Adipose tissue (tissue), 3 donors: ENCODE data around the gene CHRNA7. TPM values are rescaled to one million over a fixed set of nuclear protein-coding genes. Genes with fewer than 3 reads are reported as not detected.
"Not testable (repeated sequence)": the region's sequence is repeated elsewhere in the genome, so short reads cannot be mapped to it uniquely, and the experiment has no call there.

ENCODE experiments used
- H3K27ac ChIP-seq: one replicate; pipeline ENCODE4 v1.5.1; 2013; ENCODE audit warnings: low read depth, low read length
- WGBS, 3 donors: extraction: QIAGEN DNeasy Blood & Tissue Kit; methylation state at CpG; one replicate each; pipeline ENCODE4 v1.1.7; 2013; 5-methylcytosine and 5-hydroxymethylcytosine counted together
- polyA plus RNA-seq, 3 donors: library from polyadenylated mRNA; stranded (reverse); fragments of 200-250 nt; gene quantifications; one replicate each; pipeline ENCODE4 v1.2.3, GENCODE V29; 2013
- donor health status: healthy with polysubstance abuse.
- donor health status: Bipolar disorder and iron deficiency.
- donor health status: healthy.

Gene CHRNA7
- polyA plus RNA-seq, 3 donors, result 0.34 to 1.5 (median 0.49) TPM

GRCh38 chr15:32112101-32112500 is 81.8 kb downstream of the CHRNA7 start:
- H3K27ac ChIP-seq, result no peak overlapping the region
- 86 to 92% (median 88%) methylated on average over 8 of the region's 8 CpGs for WGBS, 3 donors

- H3K27ac ChIP-seq, result no peak overlapping the region
- WGBS, 3 donors, result 75 to 78% (median 77%) methylated on average over 8 of the region's 8 CpGs
Measured at GRCh38 chr15:32113224-32113623, 82.9 kb downstream of the CHRNA7 start.

- WGBS, 3 donors, result 68 to 76% (median 69%) methylated on average over 4 of the region's 4 CpGs
- H3K27ac ChIP-seq, result no peak overlapping the region
Measured at GRCh38 chr15:32117122-32117521, 86.8 kb downstream of the CHRNA7 start.

- H3K27ac ChIP-seq, result no peak overlapping the region
- WGBS, 3 donors, result 72 to 74% (median 73%) methylated on average over 3 of the region's 3 CpGs
Measured at GRCh38 chr15:32119286-32119685, 89.0 kb downstream of the CHRNA7 start.

- H3K27ac ChIP-seq, result no peak overlapping the region
- WGBS, 3 donors, result 72 to 76% (median 73%) methylated on average over 12 of the region's 12 CpGs
Measured at GRCh38 chr15:32119694-32120330, 89.5 kb downstream of the CHRNA7 start.

- WGBS, 3 donors, result 85 to 89% (median 86%) methylated on average over 23 of the region's 23 CpGs
- H3K27ac ChIP-seq, result no peak overlapping the region
Measured at GRCh38 chr15:32120577-32121383, 90.5 kb downstream of the CHRNA7 start.

- 73 to 83% (median 82%) methylated on average over 6 of the region's 6 CpGs for WGBS, 3 donors
- no peak overlapping the region for H3K27ac ChIP-seq
Measured at GRCh38 chr15:32121384-32121695, 91.0 kb downstream of the CHRNA7 start.

GRCh38 chr15:32122013-32122412 is 91.7 kb downstream of the CHRNA7 start:
- H3K27ac ChIP-seq, result no peak overlapping the region
- WGBS, 3 donors, result 79 to 93% (median 92%) methylated on average over 4 of the region's 4 CpGs

- H3K27ac ChIP-seq, result no peak overlapping the region
- WGBS, 3 donors, result 25 to 55% (median 49%) methylated on average over 3 of the region's 3 CpGs
Measured at GRCh38 chr15:32123473-32123872, 93.2 kb downstream of the CHRNA7 start.

- no peak overlapping the region for H3K27ac ChIP-seq
- 67 to 71% (median 67%) methylated on average over 4 of the region's 4 CpGs for WGBS, 3 donors
Measured at GRCh38 chr15:32124726-32125125, 94.4 kb downstream of the CHRNA7 start.

- no peak overlapping the region for H3K27ac ChIP-seq
- WGBS, 3 donors, result 82 to 89% (median 86%) methylated on average over 3 of the region's 3 CpGs
Measured at GRCh38 chr15:32125595-32125994, 95.3 kb downstream of the CHRNA7 start.

- H3K27ac ChIP-seq, result no peak overlapping the region
Measured at GRCh38 chr15:32129815-32130214, 99.5 kb downstream of the CHRNA7 start.

- H3K27ac ChIP-seq, result no peak overlapping the region
- 95% methylated on average over 3 of the region's 3 CpGs for WGBS, 3 donors
Measured at GRCh38 chr15:32130823-32131222, 100.5 kb downstream of the CHRNA7 start.

- H3K27ac ChIP-seq, result no peak overlapping the region
- WGBS, 3 donors, result 88 to 91% (median 88%) methylated on average over 4 of the region's 4 CpGs
Measured at GRCh38 chr15:32131803-32132202, 101.5 kb downstream of the CHRNA7 start.

- H3K27ac ChIP-seq, result no peak overlapping the region
- WGBS, 3 donors, result 22 to 46% (median 44%) methylated on average over 2 of the region's 2 CpGs
Measured at GRCh38 chr15:32132859-32133258, 102.5 kb downstream of the CHRNA7 start.

GRCh38 chr15:32134842-32135241 is 104.5 kb downstream of the CHRNA7 start:
- WGBS, 3 donors, result 16 to 66% (median 64%) methylated on average over 5 of the region's 5 CpGs
- H3K27ac ChIP-seq, result no peak overlapping the region

GRCh38 chr15:32135335-32135734 is 105.0 kb downstream of the CHRNA7 start:
- H3K27ac ChIP-seq, result no peak overlapping the region
- WGBS, 3 donors, result 19 to 59% (median 39%) methylated on average over 8 of the region's 8 CpGs

- 91 to 94% (median 92%) methylated on average over 10 of the region's 10 CpGs for WGBS, 3 donors
- H3K27ac ChIP-seq, result not testable (repeated sequence)
Measured at GRCh38 chr15:32145512-32145911, 115.2 kb downstream of the CHRNA7 start.

- WGBS, 3 donors, result 84 to 88% (median 85%) methylated on average over 15 of the region's 15 CpGs
- H3K27ac ChIP-seq, result no peak overlapping the region
Measured at GRCh38 chr15:32148833-32149555, 118.7 kb downstream of the CHRNA7 start.
